HG02884 (cell line): ENCODE data around the gene DDI1.
A peak's percentile ranks its signal among the peaks of the same experiment; 100 is the strongest.
"Not testable (repeated sequence)": the region's sequence is repeated elsewhere in the genome, so short reads cannot be mapped to it uniquely, and the experiment has no call there.

Source experiments
- ATAC-seq: cut with Tn5 transposase; IDR thresholded peaks from one replicate; pipeline ENCODE4 v1.9.1; 2021; ENCODE audit warnings: mild to moderate bottlenecking, moderate library complexity; ENCODE audit not compliant: unreplicated experiment

DDI1 gene

DNA sequence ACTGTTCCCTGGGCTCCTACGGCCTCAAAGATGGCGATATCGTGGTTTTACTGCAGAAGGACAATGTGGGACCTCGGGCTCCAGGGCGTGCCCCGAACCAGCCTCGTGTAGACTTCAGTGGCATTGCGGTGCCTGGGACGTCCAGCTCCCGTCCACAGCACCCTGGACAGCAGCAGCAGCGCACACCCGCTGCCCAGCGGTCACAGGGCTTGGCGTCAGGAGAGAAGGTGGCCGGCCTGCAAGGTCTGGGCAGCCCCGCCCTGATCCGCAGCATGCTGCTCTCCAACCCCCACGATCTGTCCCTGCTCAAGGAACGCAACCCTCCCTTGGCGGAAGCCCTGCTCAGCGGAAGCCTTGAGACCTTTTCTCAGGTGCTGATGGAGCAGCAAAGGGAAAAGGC, 555 bp downstream of the DDI1 start:
- no peak for ATAC-seq

GRCh38 chr11:104041792-104042191, 5.4 kb downstream of the DDI1 start:
- no peak for ATAC-seq

- ATAC-seq, result no peak
Measured at GRCh38 chr11:104043142-104043541, 6.7 kb downstream of the DDI1 start.

DNA sequence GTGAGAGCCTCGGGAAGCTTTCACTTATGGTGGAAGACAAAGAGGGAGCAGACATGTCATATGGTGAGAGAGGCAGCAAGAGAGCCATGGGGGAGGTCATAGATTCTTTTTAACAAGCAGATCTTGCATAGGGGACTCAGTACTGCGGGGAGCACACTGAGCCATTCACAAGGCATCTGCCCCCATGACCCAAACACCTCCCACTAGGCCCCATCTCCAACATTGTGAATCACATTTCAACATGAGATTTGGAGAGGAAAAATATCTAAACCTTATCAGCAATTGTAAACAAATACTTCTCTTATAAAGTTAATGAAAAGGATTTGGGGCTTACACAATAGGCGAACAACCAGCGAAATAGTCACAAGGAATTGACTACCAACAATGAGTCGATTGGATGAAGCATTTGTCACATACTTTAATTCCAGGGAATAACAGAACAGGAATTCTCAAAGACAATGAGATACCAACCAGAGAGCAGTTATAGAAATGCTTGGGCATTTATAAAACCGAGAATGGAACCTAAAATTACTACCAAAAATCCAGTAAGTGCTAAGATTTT, 7.3 kb downstream of the DDI1 start:
- no peak for ATAC-seq

GRCh38 chr11:104046331-104046730, 9.9 kb downstream of the DDI1 start:
- ATAC-seq, result no peak

- ATAC-seq, result not testable (repeated sequence)
Measured at GRCh38 chr11:104046858-104047257, 10.4 kb downstream of the DDI1 start.

GRCh38 chr11:104049116-104049515, 12.7 kb downstream of the DDI1 start:
- ATAC-seq, result no peak

DNA sequence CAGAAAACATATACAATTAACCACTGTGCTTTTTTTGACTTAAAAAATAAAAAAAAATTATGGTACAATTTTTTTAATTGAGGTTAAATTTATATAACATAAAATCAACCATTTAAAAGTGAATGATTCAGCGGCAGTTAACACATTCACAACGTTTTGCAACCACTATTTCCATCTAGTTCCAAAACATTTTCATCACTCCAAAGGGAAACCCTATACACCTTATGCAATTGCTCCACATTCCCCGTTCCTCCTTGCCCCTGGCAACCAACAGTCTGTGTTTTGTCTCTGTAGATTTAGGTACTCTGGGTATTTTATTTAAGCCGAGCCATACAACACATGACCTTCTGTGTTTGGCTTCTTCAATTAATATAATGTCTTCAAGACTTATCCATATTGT, 15.3 kb downstream of the DDI1 start:
- ATAC-seq, result no peak

GRCh38 chr11:104053743-104054478, 17.5 kb downstream of the DDI1 start:
- ATAC-seq, result no peak

DNA sequence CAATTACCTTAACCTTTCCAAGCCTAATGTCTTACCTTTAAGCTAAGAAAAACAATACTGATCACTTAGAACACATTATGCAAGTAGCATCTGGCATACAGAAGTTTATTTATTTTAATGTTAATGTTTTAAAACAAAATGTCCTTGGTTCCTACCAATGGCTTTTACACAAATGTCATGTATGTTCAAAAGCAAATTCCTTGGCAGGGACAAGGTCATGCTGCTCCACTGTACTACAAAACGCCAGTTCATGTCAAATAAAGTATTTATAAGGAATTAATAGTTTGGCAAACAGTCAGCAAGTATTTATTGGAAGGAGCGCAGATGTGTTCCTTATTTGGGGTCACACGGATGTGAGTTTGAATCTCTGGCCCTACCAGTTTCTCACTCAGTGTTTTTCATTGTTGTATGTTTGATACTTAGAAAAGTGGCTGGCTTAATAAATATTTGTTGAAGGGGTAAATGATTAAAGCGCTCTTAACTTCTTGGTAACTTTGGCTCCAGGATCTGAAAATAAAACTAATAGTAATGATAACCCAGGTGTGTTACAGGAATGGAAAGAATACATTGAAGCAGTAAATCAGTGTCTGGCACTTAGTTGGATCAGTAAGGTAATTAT, 18.6 kb downstream of the DDI1 start:
- ATAC-seq, result no peak

DNA sequence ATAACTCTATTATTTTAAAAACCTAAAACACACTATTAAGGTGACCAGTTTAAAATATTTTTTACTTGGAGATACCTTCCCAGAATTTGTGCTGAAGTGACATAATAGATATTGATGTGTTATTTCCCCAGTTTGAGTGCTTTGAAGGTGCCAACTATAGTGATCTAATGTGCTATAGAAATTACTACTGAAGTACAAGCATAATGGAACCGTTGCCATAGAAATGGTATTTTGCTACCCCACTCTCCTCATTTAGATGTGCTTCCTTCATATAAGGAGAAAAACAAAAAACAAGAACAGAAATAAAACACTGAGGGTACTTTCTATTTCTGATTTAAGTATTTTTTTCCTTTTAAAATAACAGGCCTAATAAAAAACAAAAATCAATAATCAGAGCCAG, 19.2 kb downstream of the DDI1 start:
- no peak for ATAC-seq

- ATAC-seq, result no peak
Measured at GRCh38 chr11:104057908-104058307, 21.5 kb downstream of the DDI1 start.

- no peak for ATAC-seq
Measured at GRCh38 chr11:104058680-104059079, 22.2 kb downstream of the DDI1 start.

GRCh38 chr11:104060004-104060794, 23.8 kb downstream of the DDI1 start:
- no peak for ATAC-seq

GRCh38 chr11:104060820-104061219, 24.4 kb downstream of the DDI1 start:
- ATAC-seq, result peak; percentile 59

GRCh38 chr11:104061853-104062521, 25.5 kb downstream of the DDI1 start:
- ATAC-seq, result no peak

DNA sequence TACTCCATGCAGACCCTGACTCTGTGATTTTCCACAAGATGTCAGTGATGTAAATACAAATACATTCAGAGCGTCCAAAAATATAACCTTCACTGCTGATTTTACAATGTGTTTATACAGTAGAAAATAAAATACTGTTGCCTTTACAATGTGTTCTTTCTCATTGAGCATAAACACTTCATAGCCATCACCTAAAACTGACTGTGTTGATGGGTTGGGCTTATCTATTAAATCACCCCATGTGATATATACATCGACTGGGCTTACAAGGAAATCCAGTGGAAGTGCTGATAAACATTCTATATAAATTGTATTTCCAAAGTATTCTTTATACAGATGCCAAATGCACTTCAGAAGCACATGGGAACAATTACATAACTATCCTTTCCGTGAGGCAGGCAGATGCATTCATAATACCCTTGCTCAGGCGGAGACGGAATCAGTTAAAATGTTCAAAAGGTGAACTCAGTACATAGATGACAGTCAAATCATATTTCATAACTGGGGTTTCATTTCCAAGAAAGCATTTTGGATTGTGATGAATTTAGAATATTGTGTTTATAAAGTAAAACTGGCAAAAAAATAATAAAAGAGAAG, 27.7 kb downstream of the DDI1 start:
- ATAC-seq, result no peak

DNA sequence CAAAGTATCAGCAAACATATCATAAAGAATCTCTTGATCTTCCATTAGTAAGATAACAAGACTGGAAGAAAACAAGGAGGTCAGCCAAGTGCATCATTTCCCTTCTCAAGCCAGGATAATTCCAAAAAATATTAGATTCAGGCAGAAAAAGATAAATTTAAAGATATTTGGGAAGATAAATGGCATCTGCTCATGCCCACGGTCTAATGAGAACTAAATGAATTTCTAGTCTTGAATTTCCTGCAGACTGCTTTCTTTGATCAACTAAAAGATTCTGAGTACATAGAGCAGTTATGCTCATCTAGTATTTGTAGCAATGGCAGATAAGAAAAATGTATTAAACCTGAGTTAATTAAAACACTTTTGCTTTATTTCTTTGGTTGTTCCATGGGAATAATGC, 31.1 kb downstream of the DDI1 start:
- ATAC-seq, result no peak

DNA sequence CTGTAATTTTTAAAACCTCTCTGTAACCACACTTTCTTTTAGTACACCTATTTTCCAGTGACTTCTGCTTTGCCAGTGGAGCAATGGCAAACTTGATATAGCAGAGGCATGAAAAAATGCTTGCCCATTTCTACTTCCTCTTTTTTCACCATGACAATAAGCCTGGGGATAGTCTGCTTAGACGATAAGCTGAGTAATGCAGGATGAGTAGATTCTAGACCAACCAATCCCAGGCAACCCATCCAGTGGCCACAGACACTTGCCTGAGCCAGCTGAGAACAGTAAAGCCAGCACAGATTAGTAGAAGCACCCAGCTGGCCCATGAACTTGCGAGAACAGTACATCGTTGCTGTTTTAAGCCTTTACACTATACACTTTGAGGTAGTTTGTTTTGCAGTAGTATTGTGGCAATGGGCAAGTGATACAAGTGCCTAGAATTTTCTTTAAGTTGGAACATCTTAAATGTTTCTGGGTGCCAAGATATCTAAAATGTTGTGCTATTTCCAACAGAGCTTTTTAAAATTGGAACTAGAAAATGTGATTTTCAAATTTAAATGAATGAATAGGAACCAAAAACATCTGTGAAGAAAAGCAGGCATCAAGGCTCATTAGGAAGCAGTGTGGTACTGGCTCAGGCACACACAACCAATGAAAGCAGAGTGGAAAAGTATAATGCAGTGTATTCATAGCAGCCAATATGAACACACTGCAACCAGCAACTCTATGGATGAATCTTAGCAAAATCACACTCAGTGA, 37.7 kb downstream of the DDI1 start:
- ATAC-seq, result peak; percentile 86

DNA sequence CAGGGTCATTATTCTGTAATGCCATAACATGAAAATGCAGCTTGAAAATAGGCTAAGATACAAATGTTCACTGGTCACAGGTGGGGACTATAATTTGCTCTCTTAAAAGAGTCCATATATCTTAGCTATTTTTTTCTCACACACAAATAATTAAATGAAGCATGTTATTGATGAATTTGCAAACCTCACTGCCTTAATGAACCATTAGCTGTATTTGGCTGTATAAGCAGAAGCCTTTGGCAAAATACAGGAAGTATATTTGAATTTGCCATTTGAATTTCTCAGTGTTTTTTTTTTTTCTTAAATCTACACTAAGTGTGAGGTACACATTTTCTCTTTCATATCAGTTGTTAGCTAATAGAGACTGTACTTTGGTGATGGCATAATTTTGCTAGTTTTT, 38.7 kb downstream of the DDI1 start:
- no peak for ATAC-seq
